Calu3 (cell line): ENCODE measurements around the gene C4orf50. TPM values are rescaled to one million over a fixed set of nuclear protein-coding genes. Genes with fewer than 3 reads are reported as not detected.

ENCODE experiments used
- BruUV-seq: library from RNA; stranded (reverse); fragments of 400-500 nt; replicated peaks from 2 replicates; lab custom pipeline; 2021; lab: Mats Ljungman, UMichigan
- CTCF ChIA-PET: fragments of 300-600 bp; sonication (Branson Sonifier 250); formaldehyde crosslinking; loops from one replicate; lab custom pipeline; 2022; ENCODE audit warnings: antibody characterized with exemption; lab: Charles Lee
- DNase-seq: peaks from one replicate; pipeline ENCODE4 v3.0.0; 2022
- H3K27ac Mint-ChIP-seq: one replicate; pipeline ENCODE4 v1.8.0; 2022; ENCODE audit warnings: mixed read lengths; ENCODE audit not compliant: unreplicated experiment
- H3K27me3 Mint-ChIP-seq: one replicate; pipeline ENCODE4 v1.8.0; 2022; ENCODE audit warnings: mixed read lengths; ENCODE audit not compliant: unreplicated experiment
- H3K36me3 Mint-ChIP-seq: one replicate; pipeline ENCODE4 v1.8.0; 2022; ENCODE audit warnings: mild to moderate bottlenecking, moderate library complexity, mixed read lengths; ENCODE audit not compliant: insufficient read depth, unreplicated experiment
- H3K4me1 Mint-ChIP-seq: one replicate; pipeline ENCODE4 v1.8.0; 2022; ENCODE audit warnings: mild to moderate bottlenecking, low read depth, mixed read lengths; ENCODE audit not compliant: unreplicated experiment
- H3K4me3 Mint-ChIP-seq: one replicate; pipeline ENCODE4 v1.8.0; 2022; ENCODE audit warnings: mild to moderate bottlenecking, low read depth, moderate library complexity, mixed read lengths; ENCODE audit not compliant: unreplicated experiment
- H3K9me3 Mint-ChIP-seq: one replicate; pipeline ENCODE4 v1.8.0; 2022; ENCODE audit warnings: low read depth, mixed read lengths; ENCODE audit not compliant: unreplicated experiment
- CTCF ChIP-seq: fragments of 200-600 bp; IDR thresholded peaks from one replicate; pipeline ENCODE4 v1.8.0; 2022; ENCODE audit warnings: antibody characterized with exemption; ENCODE audit not compliant: unreplicated experiment
- intact Hi-C: fragments of 100-400 bp; cut with micrococcal nuclease; formaldehyde crosslinking; loops from one replicate; pipeline ENCODE4 v1.10.0; 2022; ENCODE audit not compliant: unreplicated experiment
- total RNA-seq: library from RNA; stranded (reverse); gene quantifications from 2 replicates; pipeline ENCODE4 v1.2.3, GENCODE V29; 2022

C4orf50 gene
- total RNA-seq, 1 experiment from 2014 or later = not detected

GRCh38 chr4:5955856-5956255, 62.4 kb downstream of the C4orf50 start:
- no peaks in the 10 kb centered on the region for H3K4me1 Mint-ChIP-seq
- BruUV-seq = no TSS peak
- no peak overlapping the region for H3K27ac Mint-ChIP-seq
- H3K27me3 Mint-ChIP-seq = peaks cover 10% of the 10 kb centered on the region
- no peak for TF ChIP-seq CTCF
- H3K9me3 Mint-ChIP-seq = no peaks in the 10 kb centered on the region
- H3K36me3 Mint-ChIP-seq = no peaks in the 10 kb centered on the region
- no peak for DNase-seq
- CTCF ChIA-PET = no interaction called here
- intact Hi-C loops = no loop called here
- no peak overlapping the region for H3K4me3 Mint-ChIP-seq

- Mint-ChIP-seq H3K4me1 (no peaks in the 10 kb centered on the region), H3K27ac (no peak overlapping the region), H3K36me3 (no peaks in the 10 kb centered on the region), H3K4me3 (no peak overlapping the region), H3K9me3 (no peaks in the 10 kb centered on the region), H3K27me3 (peaks cover 7% of the 10 kb centered on the region)
- no peak for DNase-seq
- no peak for TF ChIP-seq CTCF
- intact Hi-C loops = no loop called here
- CTCF ChIA-PET = no interaction called here
- BruUV-seq = no TSS peak
These were observed 62.9 kb downstream of the C4orf50 start for GRCh38 chr4:5955201-5955821.

GRCh38 chr4:5954056-5954760, 64.0 kb downstream of the C4orf50 start:
- Mint-ChIP-seq H3K4me1 (no peaks in the 10 kb centered on the region), H3K27me3 (no peaks in the 10 kb centered on the region), H3K9me3 (peaks cover 3% of the 10 kb centered on the region), H3K36me3 (no peaks in the 10 kb centered on the region), H3K27ac (no peak overlapping the region), H3K4me3 (no peak overlapping the region)
- CTCF ChIA-PET = no interaction called here
- intact Hi-C loops = no loop called here
- no peak for TF ChIP-seq CTCF
- no peak for DNase-seq
- BruUV-seq = no TSS peak

DNA sequence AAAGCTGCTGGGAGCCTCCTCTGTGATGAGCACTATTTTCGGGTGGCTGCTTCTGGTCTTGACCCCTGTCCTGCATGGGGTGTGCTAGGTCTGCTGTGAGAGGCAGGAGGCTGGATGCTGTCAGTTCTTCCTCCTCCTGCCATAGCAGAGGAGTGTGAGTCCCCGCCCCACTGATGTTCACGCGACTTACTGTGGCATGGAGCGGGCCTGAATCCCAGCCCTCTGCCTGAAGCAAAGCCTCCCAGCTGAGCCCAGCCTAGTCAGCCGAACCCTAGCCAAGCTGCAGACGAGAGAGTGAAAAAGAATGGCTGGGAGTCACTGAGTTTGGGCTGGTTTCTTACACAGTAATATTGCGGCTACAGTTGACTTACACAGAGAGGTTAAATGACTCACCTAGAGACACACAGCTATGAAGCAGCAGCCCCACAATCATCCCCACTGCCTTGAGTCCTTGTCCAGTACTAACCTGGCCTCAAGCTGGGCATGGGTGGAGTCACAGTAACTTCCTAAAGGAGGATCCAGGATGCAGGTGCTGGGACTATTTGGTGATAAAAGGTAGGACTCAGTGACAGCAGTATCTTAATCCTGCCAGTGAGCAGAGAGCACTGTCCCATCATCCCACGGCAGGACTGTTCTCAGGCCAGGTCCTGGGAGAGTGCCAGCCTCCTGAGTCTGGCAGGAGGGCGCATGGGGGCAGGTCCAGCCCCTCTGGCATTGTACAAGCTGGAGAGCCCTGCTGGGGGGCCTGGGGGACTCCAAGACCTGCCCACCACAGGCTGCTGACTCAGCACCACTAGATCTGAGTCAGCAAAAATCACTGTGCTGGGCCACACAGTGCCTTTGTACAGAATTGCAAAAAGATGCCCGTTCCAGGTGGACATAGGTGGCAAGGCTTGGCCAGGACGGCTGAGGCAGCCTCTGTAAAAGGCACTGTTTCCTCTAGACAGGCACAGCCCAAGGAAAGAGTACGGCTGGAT, 65.0 kb downstream of the C4orf50 start:
- TF ChIP-seq CTCF = no peak
- no peaks in the 10 kb centered on the region for H3K4me1 Mint-ChIP-seq
- no peak overlapping the region for H3K4me3 Mint-ChIP-seq
- CTCF ChIA-PET = interaction anchor here (0.7 kb wide), 1 partner anchor 62 kb away, joined by 4 read pairs; no protein-coding TSS in a partner anchor
- H3K9me3 Mint-ChIP-seq = peaks cover 3% of the 10 kb centered on the region
- no peaks in the 10 kb centered on the region for H3K36me3 Mint-ChIP-seq
- intact Hi-C loops = no loop called here
- DNase-seq = no peak
- no peaks in the 10 kb centered on the region for H3K27me3 Mint-ChIP-seq
- no peak overlapping the region for H3K27ac Mint-ChIP-seq
- BruUV-seq = no TSS peak
